ENCODE data around the gene PLD1.

- TF ChIP-seq CTCF (IDR thresholded peaks at IDR 0.05): no peak
- no peak for TF ChIP-seq POLR2A (IDR thresholded peaks at IDR 0.05)
These were observed 95.1 kb downstream of the PLD1 start for GRCh38 chr3:171715155-171715554.

Data from right lobe of liver (tissue), 4 donors.